ENCODE data around the gene PAFAH1B1. TPM values are rescaled to one million over a fixed set of nuclear protein-coding genes. Genes with fewer than 3 reads are reported as not detected.

The PAFAH1B1 gene
- total RNA-seq, 2 donors from 2014 or later: 102 to 164 TPM

DNA sequence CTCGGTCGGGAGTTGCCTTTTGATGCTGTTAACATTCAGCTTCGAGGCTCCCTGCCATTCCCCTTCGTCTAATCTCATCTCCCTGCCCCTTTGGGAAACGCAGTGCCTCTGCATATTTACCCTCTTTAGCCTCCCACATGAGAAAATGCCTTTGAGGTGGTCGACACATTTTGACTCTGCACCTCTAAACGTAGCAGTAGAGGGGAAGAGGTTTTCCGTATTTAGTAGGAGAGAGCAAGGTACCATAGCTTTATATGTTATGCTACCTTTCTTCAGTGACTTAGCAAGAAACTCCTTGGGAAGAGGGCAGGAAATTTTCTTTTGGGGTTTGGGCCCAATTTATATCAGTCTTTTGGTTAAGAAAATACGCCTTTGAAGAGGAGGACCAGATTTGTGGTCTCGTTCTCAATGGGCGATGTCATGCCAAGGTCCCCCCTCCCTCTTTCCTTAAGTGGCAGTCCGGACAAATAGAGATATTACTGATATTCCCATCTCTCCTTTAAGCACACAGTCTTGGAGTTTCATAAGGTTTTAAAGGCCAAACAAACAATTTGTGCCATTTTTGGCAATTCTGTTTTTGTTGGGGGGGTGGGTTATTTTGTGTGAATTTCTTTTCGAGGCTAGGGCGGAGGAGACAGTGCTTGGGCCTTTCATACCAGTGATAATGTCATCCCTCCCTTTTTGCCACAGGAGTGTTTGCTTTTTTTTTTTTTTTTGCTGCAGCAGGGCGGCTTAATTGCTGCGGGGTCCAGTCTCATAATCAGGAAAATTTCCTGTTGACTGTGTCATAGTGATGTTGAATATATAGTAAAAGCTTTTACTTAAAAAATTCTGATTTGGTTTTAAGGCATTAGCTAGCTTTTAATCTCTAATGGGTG, 1.5 kb downstream of the PAFAH1B1 start:
- no peaks in the 10 kb centered on the region for H3K27me3 ChIP-seq (replicated peaks; ENCODE audit: insufficient read depth)
- H3K4me1 ChIP-seq (ENCODE audit: control insufficient read depth in 1 of 2, low read depth in 2 of 2): peaks cover 40 to 58% of the 10 kb centered on the region in 2 donors
- no peak for DNase-seq (ENCODE audit: low spot score)
- TF ChIP-seq, protein P1, sequence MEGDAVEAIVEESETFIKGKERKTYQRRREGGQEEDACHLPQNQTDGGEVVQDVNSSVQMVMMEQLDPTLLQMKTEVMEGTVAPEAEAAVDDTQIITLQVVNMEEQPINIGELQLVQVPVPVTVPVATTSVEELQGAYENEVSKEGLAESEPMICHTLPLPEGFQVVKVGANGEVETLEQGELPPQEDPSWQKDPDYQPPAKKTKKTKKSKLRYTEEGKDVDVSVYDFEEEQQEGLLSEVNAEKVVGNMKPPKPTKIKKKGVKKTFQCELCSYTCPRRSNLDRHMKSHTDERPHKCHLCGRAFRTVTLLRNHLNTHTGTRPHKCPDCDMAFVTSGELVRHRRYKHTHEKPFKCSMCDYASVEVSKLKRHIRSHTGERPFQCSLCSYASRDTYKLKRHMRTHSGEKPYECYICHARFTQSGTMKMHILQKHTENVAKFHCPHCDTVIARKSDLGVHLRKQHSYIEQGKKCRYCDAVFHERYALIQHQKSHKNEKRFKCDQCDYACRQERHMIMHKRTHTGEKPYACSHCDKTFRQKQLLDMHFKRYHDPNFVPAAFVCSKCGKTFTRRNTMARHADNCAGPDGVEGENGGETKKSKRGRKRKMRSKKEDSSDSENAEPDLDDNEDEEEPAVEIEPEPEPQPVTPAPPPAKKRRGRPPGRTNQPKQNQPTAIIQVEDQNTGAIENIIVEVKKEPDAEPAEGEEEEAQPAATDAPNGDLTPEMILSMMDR (IDR thresholded peaks at IDR 0.05): no peak
- H3K9me3 ChIP-seq: no peaks in the 10 kb centered on the region
- H3K27ac ChIP-seq: peak overlapping the region; percentile 95 to 99
- peak overlapping the region; percentile 100 for H3K4me3 ChIP-seq
- ATAC-seq (ENCODE audit: insufficient number of reproducible peaks, low FRiP score, low read depth): no peak
- no peaks in the 10 kb centered on the region for H3K36me3 ChIP-seq

DNA sequence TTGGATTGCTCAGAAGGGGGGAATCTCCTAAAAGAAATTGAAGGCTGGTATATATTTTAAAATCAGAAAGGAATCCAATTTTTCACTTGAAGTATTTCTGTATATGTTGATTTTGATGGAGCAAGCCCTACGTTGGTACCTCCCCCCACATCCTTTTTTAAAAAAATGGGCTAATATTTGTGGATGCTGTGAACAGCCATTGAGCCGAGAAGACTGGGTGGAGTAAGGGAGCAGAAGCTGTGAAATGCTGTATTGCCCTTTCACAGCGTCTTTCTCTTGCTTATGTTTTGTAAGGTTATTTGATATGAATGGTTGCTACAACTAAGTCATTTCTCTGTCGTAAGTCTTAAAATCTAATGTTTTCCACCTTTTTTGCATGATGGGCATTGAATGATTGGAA, 2.3 kb downstream of the PAFAH1B1 start:
- Histone ChIP-seq H3K4me3 (peak overlapping the region; percentile 100), H3K36me3 (no peaks in the 10 kb centered on the region), H3K9me3 (no peaks in the 10 kb centered on the region), H3K4me1 (ENCODE audit: control insufficient read depth in 1 of 2, low read depth in 2 of 2) (peaks cover 46 to 61% of the 10 kb centered on the region in 2 donors), H3K27ac (peak overlapping the region in 1 of 2 donors; percentile 99), H3K27me3 (replicated peaks; ENCODE audit: insufficient read depth) (no peaks in the 10 kb centered on the region)
- DNase-seq (ENCODE audit: low spot score) (no peak), ATAC-seq (ENCODE audit: insufficient number of reproducible peaks, low FRiP score, low read depth) (no peak)
- TF ChIP-seq, protein P1 (IDR thresholded peaks at IDR 0.05): no peak

DNA sequence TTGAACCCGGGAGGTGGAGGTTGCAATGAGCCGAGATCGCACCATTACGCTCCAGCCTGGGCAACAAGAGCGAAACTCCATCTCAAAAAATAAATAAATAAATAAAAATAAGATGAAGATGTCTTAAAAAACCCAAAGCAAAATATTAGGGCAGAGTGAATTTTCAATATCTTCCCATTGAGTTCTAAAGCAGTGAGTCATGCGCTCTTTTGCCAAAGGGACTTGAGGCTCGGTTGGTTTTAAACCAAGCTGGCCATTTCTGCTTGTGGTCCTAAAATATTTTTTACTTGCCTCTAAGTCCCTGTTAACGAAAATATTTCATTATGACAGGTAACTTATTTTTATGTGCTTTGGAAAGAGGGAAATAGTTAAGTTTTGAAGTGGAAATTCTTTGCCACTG, 4.7 kb downstream of the PAFAH1B1 start:
- Histone ChIP-seq H3K27me3 (replicated peaks; ENCODE audit: insufficient read depth) (no peaks in the 10 kb centered on the region), H3K9me3 (no peaks in the 10 kb centered on the region), H3K36me3 (no peaks in the 10 kb centered on the region), H3K4me3 (peak overlapping the region; percentile 38), H3K27ac (no peak overlapping the region), H3K4me1 (ENCODE audit: control insufficient read depth in 1 of 2, low read depth in 2 of 2) (peaks cover 51 to 76% of the 10 kb centered on the region in 2 donors)
- TF ChIP-seq, protein P1 (IDR thresholded peaks at IDR 0.05): no peak
- no peak for DNase-seq (ENCODE audit: low spot score)
- ATAC-seq (ENCODE audit: insufficient number of reproducible peaks, low FRiP score, low read depth): no peak

DNA sequence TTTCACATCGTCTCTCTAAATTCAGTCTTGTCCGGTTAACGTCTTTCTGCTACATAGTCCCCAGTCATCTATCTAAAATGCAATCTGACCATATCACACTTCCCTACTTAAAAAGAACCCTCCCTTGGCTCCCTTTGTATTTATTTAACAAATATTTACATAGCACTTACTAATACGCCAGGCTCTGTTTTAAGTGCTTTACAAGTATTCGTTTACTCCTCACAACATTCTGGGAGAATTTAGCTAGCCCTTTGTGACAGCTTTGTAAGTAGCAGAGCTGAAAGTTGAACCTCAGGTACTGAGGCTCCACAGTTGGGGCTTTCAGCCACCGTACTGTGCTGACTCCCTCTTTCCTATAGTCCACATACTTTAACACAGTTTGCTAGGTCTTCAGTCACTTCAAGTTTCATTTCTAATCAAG, 9.2 kb downstream of the PAFAH1B1 start:
- peak overlapping the region; percentile 2 for H3K4me3 ChIP-seq
- H3K9me3 ChIP-seq: no peaks in the 10 kb centered on the region
- TF ChIP-seq, protein P1 (IDR thresholded peaks at IDR 0.05): no peak
- no peaks in the 10 kb centered on the region for H3K36me3 ChIP-seq
- peaks cover 54 to 91% of the 10 kb centered on the region in 2 donors for H3K4me1 ChIP-seq (ENCODE audit: control insufficient read depth in 1 of 2, low read depth in 2 of 2)
- DNase-seq (ENCODE audit: low spot score): no peak
- no peaks in the 10 kb centered on the region for H3K27me3 ChIP-seq (replicated peaks; ENCODE audit: insufficient read depth)
- ATAC-seq (ENCODE audit: insufficient number of reproducible peaks, low FRiP score, low read depth): no peak
- peak overlapping the region; percentile 5 to 8 for H3K27ac ChIP-seq

DNA sequence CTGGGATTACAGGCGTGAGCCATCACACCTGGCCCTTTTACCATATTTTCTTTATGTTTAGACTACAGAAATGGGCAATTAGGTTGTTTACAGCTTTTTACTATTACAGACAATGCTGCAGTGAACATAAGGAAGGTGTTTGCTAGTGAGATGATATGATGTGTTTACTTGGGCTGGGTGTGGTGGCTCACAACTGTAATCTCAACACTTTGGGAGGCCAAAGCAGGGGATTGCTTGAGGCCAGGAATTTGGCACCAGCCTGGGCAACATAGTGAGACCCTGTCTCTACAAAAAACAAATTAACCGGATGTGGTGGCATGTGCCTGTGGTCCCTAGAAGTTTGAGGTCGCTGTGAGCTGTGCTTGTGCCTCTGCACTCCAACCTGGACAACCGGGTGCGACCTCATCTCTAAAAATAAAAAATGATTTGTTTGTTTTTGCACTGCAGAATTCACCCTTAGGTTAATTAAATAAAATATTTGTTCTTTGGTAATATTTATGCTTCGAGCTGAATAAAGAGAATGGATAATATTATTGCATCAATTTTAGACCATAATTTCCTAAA, 15.0 kb downstream of the PAFAH1B1 start:
- H3K27me3 ChIP-seq (replicated peaks; ENCODE audit: insufficient read depth): no peaks in the 10 kb centered on the region
- no peaks in the 10 kb centered on the region for H3K9me3 ChIP-seq
- DNase-seq (ENCODE audit: low spot score) (no peak), ATAC-seq (ENCODE audit: insufficient number of reproducible peaks, low FRiP score, low read depth) (no peak)
- H3K4me1 ChIP-seq (ENCODE audit: control insufficient read depth in 1 of 2, low read depth in 2 of 2): peaks cover 29 to 81% of the 10 kb centered on the region in 2 donors
- no peak overlapping the region for H3K27ac ChIP-seq
- H3K36me3 ChIP-seq: no peaks in the 10 kb centered on the region
- H3K4me3 ChIP-seq: no peak overlapping the region
- TF ChIP-seq, protein P1 (IDR thresholded peaks at IDR 0.05): no peak
